Measurements from ENCODE around the gene CAPN3. TPM values are rescaled to one million over a fixed set of nuclear protein-coding genes. Genes with fewer than 3 reads are reported as not detected.

The CAPN3 gene
- total RNA-seq, 1 experiment from 2014 or later, result not detected

DNA sequence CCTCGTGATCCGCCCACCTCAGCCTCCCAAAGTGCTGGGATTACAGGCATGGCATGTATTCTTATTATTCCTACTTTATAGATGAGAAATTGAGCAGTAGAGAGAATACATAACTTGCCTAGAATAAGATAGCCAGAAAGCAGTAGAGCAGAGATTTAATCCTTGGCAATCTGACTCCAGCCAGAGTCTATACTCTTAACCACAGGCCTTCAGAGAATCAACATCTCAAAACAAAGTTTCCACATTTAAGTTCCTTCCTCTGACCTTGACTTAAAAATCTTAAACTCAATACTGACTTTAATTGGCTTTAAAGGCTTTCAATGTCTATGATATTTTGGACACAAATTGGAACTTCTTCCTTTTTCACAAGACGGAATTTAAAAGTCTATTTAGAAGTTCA lies 94.5 kb downstream of the CAPN3 start:
- DNase-seq (ENCODE audit: low spot score), result no peak

GRCh38 chr15:42456531-42456930 lies 97.2 kb downstream of the CAPN3 start:
- no peak for DNase-seq (ENCODE audit: low spot score)

GRCh38 chr15:42456971-42457370 lies 97.7 kb downstream of the CAPN3 start:
- no peak for DNase-seq (ENCODE audit: low spot score)

DNA sequence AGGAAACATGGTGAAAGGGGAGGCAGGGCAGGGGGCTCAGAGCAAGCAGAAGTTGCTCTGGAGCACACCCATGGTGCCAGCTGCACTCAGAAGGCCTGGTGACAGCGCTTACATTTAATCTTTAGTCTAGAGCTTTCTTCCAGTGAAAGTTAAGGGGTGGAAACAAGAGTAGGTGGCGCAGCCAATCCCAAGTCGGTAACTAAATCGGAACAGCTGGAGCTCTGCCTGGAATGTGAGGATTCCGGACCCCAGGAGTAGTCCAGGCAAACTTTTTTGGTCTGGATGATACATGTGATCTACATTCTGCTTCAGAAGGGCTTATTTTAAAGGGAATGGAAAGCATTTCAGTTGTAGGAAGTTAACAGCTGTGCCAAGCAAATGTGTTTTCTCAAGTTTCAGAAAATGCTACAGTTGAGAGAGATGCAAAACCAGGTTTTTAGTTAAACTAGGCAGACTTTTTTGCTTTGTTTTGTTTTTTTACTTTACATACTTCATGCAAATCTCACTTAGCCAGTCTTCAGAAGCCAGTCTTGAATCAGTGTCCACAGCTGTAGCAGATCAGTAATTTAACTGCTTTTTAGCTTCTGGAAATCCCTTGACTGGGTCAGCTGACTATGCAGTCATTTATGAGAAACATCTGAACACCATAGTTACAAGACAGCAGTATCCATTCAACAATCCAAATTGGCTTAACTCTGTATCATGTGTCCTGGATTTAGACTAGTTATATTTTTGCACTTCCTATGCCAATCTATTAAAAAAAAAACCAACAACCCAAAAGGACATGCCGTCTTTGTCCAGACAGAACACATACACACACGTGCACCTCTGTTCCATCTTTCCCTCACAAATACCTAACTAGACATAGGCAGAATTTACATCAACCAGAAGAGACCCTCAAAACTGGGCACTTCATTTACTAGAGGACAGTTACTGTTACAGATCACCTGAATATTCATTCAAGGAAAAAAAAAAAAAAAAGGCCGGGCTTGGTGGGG lies 98.4 kb downstream of the CAPN3 start:
- no peak for DNase-seq (ENCODE audit: low spot score)

DNA sequence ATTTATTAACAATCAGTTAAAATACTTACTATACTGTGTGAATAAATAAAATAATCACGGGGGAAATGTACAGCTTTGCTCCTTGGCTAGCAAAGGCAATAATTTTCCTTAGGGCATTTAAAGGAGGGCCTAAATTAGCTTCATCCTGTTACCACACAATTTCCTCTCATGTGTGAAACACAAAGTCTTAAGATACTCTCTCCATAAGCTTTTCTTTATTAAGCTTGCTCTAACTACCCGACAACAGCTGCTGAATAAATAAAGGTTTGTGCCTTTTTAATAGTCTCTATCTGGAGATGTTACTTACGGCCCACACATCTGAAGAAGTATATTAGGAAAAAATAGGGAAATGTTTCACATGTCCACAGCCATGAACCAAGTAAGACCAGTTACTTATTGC lies 102.0 kb downstream of the CAPN3 start:
- no peak for DNase-seq (ENCODE audit: low spot score)

Small RNAs within 50 kb of the gene (small RNA-seq; reads per million reads assigned to genes)
- not detected for gene RNU6-188P

Other genes starting within 250 kb of the CAPN3 start
- 11.4 and 11.7 TPM in 2 replicates for gene PLA2G4F, start 202.9 kb upstream of the CAPN3 start, total RNA-seq (2014; rRNA removed; shearing (Covaris generic))
- 25.0 and 25.5 TPM in 2 replicates for gene VPS39, start 151.2 kb upstream of the CAPN3 start, total RNA-seq (2014; rRNA removed; shearing (Covaris generic))
- 3.3 and 5.8 TPM in 2 replicates for gene GANC, start 86.3 kb upstream of the CAPN3 start, total RNA-seq (2014; rRNA removed; shearing (Covaris generic))
- 58.2 and 63.8 TPM in 2 replicates for gene TMEM87A, start 86.1 kb upstream of the CAPN3 start, total RNA-seq (2014; rRNA removed; shearing (Covaris generic))
- gene ZNF106, start 131.6 kb downstream of the CAPN3 start, total RNA-seq (2014; rRNA removed; shearing (Covaris generic)), result 23.4 and 24.9 TPM in 2 replicates
- 30.2 and 39.5 TPM in 2 replicates for gene SNAP23, start 136.1 kb downstream of the CAPN3 start, total RNA-seq (2014; rRNA removed; shearing (Covaris generic))
- 10.8 and 11.3 TPM in 2 replicates for gene LRRC57, start 189.3 kb downstream of the CAPN3 start, total RNA-seq (2014; rRNA removed; shearing (Covaris generic))
- gene HAUS2, start 189.3 kb downstream of the CAPN3 start, total RNA-seq (2014; rRNA removed; shearing (Covaris generic)), result 12.0 and 24.0 TPM in 2 replicates
- 0.15 and 0.50 TPM in 2 replicates for gene STARD9, start 216.1 kb downstream of the CAPN3 start, total RNA-seq (2014; rRNA removed; shearing (Covaris generic))

Measured in HT-29 (cell line).